Suppressor macrophage treated with lipopolysaccharide for 1 hour (primary cell): ENCODE results near the gene GADL1.
A peak's percentile ranks its signal among the peaks of the same experiment; 100 is the strongest.

ENCODE experiments used
- DNase-seq, 3 donors: peaks; one replicate each; pipeline ENCODE4 v3.0.0-alpha.2; 2020 to 2022

The GADL1 gene

DNA sequence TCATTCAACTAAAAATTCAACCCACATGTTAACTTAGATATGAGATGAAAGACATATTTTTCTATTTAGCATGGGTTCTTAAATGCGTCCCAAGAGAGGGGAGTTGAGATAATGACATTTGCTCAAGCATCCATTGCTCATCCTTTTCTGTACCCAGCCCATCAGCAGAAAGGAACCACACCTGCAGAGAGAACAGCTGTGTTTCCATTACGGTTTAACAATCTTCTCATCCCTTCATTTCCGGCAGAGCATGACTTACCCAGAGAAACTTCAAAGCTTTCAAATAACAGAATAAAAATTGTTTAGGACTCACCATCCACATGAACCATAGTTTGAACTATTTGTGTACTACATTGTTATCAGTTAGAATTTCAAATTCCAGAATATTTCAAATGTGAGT, 174.9 kb downstream of the GADL1 start:
- no peak for DNase-seq

DNA sequence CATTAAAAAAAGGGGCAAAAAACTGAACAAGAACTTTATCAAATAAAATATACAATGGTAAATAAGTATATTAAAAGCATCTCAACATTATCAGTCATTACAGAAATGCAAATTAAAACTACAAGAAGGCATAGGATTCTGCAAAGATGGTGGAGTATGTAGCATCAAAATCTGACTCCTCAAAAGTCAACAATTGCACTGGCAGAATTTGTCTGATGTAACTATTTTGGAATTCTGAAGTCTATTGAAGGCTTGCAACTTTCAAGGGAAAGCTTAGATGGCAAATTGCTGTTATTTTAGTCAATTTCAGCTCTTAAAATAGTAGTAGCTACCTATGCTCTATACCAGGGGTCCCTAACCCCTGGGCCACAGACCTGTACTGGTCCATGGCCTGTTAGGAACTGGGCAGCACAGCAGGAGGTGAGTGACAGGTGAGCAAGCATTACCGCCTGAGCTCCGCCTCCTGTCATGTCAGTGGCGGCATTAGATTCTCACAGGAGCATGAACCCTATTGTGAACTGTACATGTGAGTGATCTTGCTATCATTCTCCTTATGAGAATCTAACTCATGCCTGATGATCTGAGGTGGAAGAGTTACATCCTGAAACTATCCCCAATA, 180.5 kb downstream of the GADL1 start:
- no peak for DNase-seq

GRCh38 chr3:30712991-30713390, 181.5 kb downstream of the GADL1 start:
- DNase-seq = peak; percentile 46 to 58 (median 55)

DNA sequence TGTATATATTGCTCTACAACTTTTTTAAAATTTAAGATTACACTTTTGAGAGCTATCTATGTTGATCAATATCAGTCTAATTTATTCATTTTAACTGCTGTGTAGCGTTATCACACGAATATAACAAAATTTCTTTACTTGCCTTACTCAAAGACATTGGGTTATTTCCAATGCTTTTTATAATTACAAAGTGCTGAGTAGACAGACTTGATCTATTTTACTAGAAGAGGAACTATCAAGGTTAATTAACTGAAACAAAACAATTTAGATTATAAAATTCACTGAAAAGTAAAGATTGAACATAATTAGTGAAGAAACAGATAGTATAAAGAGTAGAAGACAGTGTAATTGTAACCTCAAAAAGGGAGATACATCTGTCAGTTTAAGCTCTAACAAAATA, 182.6 kb downstream of the GADL1 start:
- DNase-seq = no peak

DNA sequence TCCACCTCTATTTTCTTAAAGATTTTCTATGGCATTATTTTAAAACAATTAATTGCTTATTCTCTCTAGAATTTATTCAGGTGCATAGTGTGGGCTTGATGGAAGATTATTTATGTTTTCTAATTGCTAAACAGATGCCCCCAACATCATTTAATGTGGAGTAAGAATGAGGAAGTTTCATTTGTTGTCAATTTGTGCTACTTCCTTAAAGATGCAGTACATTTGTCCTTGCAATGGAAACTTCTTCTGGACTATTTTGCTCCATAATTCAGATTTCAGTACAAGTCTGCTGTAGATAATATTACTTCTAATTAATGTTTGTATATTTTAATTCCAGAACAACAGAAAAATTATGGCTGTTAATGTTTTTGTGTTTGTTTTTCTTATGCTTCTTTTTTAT, 183.3 kb downstream of the GADL1 start:
- DNase-seq = peak in 2 of 3 donors; percentile 38 to 46

GRCh38 chr3:30710017-30710416, 184.4 kb downstream of the GADL1 start:
- no peak for DNase-seq

GRCh38 chr3:30708472-30708871, 186.0 kb downstream of the GADL1 start:
- no peak for DNase-seq

DNA sequence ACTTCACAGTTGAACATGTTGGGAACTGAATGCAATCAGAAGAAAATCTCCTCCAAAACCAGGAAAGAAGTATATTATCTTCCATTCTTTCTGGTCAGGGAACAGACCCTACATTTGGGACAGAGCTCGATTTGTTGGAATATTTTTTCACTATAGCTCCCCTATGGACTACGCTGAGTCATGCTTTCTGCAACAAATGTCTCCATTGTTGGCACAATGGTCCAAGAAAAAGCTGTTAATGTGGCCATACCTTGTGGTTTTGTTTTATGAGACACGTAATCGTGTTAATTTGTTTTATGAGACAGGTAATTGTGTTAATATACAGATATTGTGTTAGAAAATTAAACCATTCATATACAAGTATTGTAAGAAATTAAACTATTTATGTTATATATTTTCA, 186.6 kb downstream of the GADL1 start:
- no peak for DNase-seq

DNA sequence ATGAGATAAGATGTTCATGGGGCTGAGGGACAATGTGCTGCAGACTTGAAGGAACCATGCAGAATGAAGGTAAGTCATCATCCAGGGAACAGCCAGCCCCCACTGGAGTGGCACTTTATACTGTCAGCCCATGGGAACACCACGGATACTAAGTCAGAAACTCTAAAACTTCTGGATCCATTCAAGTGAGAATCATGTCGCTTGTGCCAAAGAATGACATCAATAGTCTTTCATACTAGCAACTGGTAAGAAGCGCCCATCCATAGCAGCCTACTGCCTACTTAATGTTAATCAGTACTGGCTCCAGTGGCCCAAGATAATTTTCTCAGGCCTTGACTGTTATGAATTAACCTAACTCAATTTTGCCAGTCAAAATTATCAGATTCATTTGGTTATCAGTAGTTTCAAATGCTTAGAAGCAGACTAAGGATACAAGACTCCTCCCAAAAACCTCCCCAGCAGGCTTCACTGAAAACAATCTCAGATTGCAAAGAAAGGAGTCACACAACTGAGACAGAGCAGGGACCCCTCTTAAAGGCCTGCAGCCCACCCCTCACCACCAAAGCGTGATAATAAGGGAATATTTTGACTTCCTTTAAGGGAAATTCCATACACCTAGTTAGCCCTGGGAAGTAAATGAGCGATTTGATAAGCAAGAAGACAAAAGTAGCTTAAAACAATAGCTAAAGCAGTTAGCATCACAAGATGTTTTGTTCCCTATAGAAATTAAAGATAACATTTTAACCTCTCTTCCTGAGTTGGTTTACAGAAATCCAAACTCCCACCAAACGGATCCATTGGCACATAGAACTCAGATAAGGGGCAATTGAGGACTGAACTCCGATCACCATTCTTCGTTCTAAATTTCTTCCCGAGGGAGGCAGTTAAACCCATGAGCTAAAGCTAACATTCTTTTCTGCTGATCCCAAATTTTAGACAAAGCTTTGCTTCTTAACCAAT, 189.2 kb downstream of the GADL1 start:
- DNase-seq = no peak

DNA sequence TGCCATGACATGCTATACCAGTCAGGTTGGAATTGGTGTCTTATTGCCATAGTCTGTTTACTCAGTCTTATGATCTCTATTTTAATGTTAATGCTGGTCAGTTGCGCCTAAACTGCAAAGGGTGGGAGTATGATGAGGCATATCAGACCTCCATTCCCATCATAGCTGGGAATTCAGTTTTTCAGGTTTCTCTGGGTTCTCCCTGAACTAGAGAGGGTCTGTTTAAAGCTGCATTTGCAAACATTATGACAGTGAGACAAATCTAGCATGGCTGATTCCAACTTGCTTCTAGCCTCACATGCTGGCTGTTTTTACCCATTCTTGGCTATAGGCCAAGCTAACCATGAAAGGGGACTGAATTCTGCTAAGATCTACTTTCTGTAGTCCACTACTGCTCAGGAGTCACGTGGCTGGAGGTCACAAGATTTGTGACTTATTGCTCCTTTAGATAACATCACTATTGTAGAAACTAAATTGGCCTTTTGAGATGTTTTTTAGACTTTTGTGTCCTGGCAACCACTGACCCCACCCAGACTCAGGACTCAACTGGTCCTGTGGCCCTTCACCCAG, 191.5 kb downstream of the GADL1 start:
- DNase-seq = no peak

GRCh38 chr3:30702038-30702827, 192.2 kb downstream of the GADL1 start:
- DNase-seq = no peak

DNA sequence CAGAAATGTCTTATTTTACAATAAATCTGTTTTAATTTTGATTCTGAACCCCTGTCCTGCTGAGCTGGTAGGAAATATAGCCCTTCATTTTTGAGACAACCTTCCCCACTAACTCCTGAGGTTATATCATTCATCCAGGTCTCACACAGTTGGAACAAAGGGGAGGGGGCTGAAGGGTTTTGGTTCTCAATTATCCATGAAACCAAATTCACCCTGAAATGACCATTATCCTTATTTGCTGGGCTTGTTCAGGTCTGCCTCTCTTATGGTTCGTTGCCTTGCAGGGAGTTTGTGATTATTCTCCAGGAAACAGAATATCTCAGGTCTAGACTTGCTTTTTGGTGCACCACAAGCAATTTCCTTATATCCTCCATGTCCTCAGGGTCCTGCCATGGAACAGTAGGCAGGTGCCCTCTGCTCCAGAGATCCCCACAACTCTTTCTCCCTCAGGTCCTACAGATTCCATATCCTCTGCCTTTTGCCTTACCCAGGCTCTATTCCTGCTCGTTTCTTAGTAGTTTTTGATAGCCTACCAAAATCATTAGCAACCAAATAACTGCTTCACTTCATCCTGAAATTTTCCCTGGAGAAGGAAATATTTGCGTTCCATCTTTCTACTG, 193.6 kb downstream of the GADL1 start:
- DNase-seq = no peak

DNA sequence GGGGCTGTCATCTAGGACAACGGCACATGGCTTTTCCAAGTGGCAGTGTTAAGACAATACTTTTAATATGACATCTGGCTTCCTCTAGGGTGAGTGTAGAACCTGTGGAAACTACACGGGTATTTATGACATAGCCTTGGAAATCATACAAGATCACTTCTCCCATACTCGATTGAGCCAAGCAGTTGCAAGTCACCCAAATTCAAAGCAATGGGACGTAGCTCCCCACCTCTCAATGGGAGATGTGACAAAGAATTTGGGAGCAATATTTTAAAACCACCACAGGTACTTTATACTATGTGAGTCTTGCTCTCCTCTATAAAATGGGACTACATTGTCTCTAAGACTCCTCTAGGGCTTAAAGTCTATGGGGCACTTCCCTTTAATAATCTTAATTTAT, 194.5 kb downstream of the GADL1 start:
- DNase-seq = no peak

GRCh38 chr3:30698549-30698948, 195.9 kb downstream of the GADL1 start:
- DNase-seq = no peak

DNA sequence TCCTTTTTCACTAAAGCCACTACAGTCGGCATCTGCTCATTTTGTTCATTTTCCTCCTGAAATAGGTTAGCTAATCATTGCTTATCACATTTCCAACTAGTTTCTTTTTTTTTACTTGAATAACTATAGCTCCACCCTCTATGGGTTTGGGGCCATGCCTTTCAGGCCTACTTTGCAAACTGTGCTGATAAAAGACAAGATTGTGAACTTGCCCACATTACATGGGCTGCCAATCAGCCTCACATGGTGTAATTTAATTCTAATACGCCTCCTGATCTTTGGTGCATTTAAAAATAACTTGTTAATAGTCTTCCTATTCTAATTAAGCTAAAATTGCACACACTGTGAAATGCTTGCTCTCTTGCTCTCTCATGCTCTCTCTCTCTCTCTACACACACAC, 197.6 kb downstream of the GADL1 start:
- no peak for DNase-seq

GRCh38 chr3:30696403-30696819, 198.1 kb downstream of the GADL1 start:
- DNase-seq = no peak

GRCh38 chr3:30695302-30696061, 199.0 kb downstream of the GADL1 start:
- no peak for DNase-seq

DNA sequence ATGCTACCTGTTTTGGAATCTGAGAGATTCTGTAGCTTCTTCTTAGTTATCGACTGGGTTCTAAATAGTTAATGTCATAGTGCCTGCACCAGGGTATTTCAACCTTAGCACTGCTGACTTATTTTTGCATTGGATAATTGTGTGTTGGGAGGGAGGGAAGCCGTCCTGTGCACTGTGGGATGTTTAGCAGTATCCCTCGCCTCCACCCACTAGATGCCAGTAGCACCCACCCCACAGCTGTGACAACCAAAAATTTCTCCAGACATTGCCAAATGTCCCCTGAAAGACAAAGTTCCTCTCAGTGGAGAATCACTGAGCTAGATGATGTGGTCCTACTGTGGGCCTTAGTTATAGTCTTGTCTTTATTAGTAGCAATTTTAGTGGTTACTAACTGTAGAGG, 199.8 kb downstream of the GADL1 start:
- DNase-seq = no peak

DNA sequence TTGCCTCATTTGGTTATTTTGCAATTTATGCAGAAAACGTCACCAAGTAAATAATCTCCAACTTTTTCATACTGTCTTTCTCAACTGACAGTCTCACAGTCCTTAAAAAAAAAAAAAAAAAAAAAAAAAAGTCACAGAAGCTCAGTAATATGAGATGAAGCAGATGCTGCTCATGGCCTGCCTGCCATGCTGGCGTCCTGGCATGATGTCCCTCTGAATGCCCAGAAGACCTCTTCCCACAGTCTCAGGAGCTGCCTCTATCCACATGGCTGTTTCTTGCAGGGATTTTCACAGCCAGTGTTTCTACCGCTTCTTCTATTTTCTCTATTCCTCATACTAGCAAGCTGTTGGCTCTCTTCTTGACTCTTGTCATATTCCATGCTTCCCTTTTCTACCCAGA, 200.3 kb downstream of the GADL1 start:
- no peak for DNase-seq

GRCh38 chr3:30693470-30694120, 200.9 kb downstream of the GADL1 start:
- peak; percentile 72 to 82 (median 82) for DNase-seq

- DNase-seq = no peak
These were observed 201.8 kb downstream of the GADL1 start for GRCh38 chr3:30692498-30693130.
